Measurements from ENCODE around the gene TGFBR2.

TGFBR2 gene

GRCh38 chr3:30719536-30719935 lies 113.1 kb downstream of the TGFBR2 start:
- no peak overlapping the region for H3K4me3 ChIP-seq (ENCODE audit: low read depth, low read length)
- no peak for TF ChIP-seq CTCF (IDR thresholded peaks at IDR 0.05; ENCODE audit: low read depth, low read length)

DNA sequence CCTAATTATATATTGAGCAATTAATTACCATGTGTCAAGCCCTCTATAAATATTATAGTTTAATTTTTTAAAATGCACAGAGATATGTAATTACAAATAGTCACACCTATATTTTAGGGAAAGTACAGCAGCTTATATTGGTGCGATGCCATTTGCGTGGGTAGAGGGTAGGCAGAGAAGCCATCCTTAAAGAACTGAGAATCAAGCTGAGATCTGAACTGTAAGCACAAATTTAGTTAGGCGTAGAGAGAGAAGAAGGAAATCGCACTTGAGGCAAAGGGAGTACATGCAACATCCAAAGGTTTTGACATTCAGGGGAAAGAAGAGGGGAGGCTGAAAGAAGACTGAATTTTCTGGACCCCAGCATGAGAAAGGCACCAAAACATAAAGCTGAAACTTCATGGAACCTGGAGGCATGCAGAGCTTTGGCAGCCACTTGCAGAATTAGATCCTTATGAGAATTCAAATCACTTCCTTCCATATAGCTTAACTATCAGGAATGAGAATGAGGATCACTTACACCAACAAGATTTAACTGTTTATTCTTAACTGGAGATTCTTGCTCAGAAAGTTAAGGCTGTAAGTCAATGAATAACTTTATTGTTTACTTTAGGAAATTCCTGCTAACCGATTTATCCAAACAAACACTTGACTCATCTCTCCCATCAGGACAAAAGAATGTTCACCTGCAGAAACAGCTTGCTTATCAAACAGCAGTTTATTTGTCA lies 114.3 kb downstream of the TGFBR2 start:
- no peak for TF ChIP-seq CTCF (IDR thresholded peaks at IDR 0.05; ENCODE audit: low read depth, low read length)
- no peak overlapping the region for H3K4me3 ChIP-seq (ENCODE audit: low read depth, low read length)

- no peak for TF ChIP-seq CTCF (IDR thresholded peaks at IDR 0.05; ENCODE audit: low read depth, low read length)
- H3K4me3 ChIP-seq (ENCODE audit: low read depth, low read length) = no peak overlapping the region
Observed at GRCh38 chr3:30721314-30721634, 114.9 kb downstream of the TGFBR2 start.

DNA sequence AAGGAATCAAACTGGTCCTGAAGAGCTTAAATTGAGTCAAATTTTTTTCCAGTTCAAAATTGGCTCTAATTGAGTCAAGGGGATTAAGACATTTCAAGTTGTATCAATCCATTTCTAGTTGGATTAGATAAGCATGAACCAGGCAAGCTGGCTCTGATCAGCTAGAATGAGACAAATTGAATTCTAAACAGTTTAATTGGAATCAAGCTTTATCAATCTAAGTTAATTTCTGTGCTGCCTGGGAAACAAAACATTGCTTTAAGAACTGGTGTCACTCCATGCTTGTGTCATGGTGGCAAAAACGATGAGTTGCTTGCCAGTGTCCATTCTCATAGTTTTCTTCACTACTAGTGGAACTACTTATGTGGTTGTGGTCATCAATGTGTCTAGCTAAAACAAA lies 116.8 kb downstream of the TGFBR2 start:
- no peak overlapping the region for H3K4me3 ChIP-seq (ENCODE audit: low read depth, low read length)
- no peak for TF ChIP-seq CTCF (IDR thresholded peaks at IDR 0.05; ENCODE audit: low read depth, low read length)

DNA sequence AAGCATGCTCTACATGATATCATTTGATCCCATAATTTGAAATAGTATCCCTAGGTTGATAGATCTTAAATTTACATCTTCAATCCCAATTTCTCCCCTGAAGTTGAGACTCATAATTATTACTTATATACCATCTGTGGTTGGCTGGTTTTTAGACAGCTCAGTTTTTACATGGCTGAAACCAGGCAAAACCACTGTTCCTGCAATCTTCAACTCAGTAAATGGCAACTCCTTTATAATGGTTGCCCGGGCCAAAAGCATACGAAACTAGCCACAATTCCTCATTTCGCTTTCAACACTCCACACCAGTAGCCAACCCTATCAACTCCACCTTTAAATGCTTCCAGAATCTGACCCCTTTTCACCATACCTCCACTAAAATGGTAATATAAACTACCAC lies 118.5 kb downstream of the TGFBR2 start:
- no peak for TF ChIP-seq CTCF (IDR thresholded peaks at IDR 0.05; ENCODE audit: low read depth, low read length)
- H3K4me3 ChIP-seq (ENCODE audit: low read depth, low read length) = no peak overlapping the region

DNA sequence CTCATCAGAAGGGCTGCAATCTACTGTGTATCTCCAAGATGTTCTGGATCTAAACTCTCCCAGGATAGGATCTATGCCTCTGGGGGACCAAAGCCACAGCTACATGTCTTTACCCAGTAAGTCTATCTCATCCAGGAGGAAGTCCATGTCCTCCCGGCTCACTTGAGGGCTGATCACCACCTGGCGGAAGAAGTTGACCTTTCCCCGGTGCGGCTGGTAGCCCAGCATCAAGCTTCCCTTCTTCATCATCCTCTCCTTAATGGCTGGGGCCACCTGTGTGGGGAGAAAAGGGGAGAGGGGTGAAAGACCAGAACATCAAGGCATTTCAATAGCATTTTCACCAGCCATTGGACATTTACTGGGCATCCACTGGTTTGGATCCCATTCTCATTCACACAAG lies 121.7 kb downstream of the TGFBR2 start:
- no peak overlapping the region for H3K4me3 ChIP-seq (ENCODE audit: low read depth, low read length)
- no peak for TF ChIP-seq CTCF (IDR thresholded peaks at IDR 0.05; ENCODE audit: low read depth, low read length)

GRCh38 chr3:30729512-30729911 lies 123.1 kb downstream of the TGFBR2 start:
- H3K4me3 ChIP-seq (ENCODE audit: low read depth, low read length) = no peak overlapping the region
- no peak for TF ChIP-seq CTCF (IDR thresholded peaks at IDR 0.05; ENCODE audit: low read depth, low read length)
